ENCODE measurements around the gene ZPLD1. TPM values are rescaled to one million over a fixed set of nuclear protein-coding genes. Genes with fewer than 3 reads are reported as not detected.

ZPLD1 gene
- total RNA-seq, 1 experiment from 2014 or later = not detected

- no peaks in the 10 kb centered on the region for H3K79me2 ChIP-seq (ENCODE audit: insufficient read depth, low read length)
- no peaks in the 10 kb centered on the region for H3K4me1 ChIP-seq (ENCODE audit: control insufficient read depth in 1 of 2, insufficient read depth in 2 of 2, low read length in 2 of 2)
- intact Hi-C loops (cut with micrococcal nuclease) = no loop called here
- H3K9ac ChIP-seq (ENCODE audit: low read length) = no peak overlapping the region
- no peaks in the 10 kb centered on the region for H3K27me3 ChIP-seq (ENCODE audit: insufficient read depth, low read length)
- H3K4me3 ChIP-seq (replicated peaks in 1 of 2; ENCODE audit: low read depth in 1 of 2, low read length in 2 of 2) = no peak overlapping the region
- ChIA-PET RAD21 (ENCODE audit: low non-redundant PET in 1 of 2, low total read pairs in 2 of 2, uncharacterized antibody in 2 of 2, unreplicated experiment in 2 of 2) (no interaction called here), POLR2A (no interaction called here), CTCF (no interaction called here)
- H3K4me2 ChIP-seq (ENCODE audit: low read length) = no peak overlapping the region
- TF ChIP-seq RAD21 (IDR thresholded peaks at IDR 0.05; ENCODE audit: low read depth) (no peak), SRF (IDR thresholded peaks at IDR 0.05; ENCODE audit: low read depth) (no peak), CEBPB (IDR thresholded peaks at IDR 0.05; ENCODE audit: low read depth) (no peak), FOSL1 (IDR thresholded peaks at IDR 0.05; ENCODE audit: low read depth) (no peak), YY1 (IDR thresholded peaks at IDR 0.05; ENCODE audit: extremely low read depth, insufficient replicate concordance, low read depth, low read length) (no peak), EGR1 (IDR thresholded peaks at IDR 0.05; ENCODE audit: low read depth) (no peak), CTCF (IDR thresholded peaks at IDR 0.05 in 2 of 3, conservative IDR thresholded peaks at IDR 0.05 in 1 of 3; ENCODE audit: borderline replicate concordance in 1 of 3, insufficient read depth in 1 of 3, low read depth in 2 of 3, low read length in 2 of 3) (no peak), MAX (IDR thresholded peaks at IDR 0.05) (no peak), ZFX (IDR thresholded peaks at IDR 0.05) (no peak), CBX3 (IDR thresholded peaks at IDR 0.05; ENCODE audit: low read depth) (no peak), POLR2A (IDR thresholded peaks at IDR 0.05; ENCODE audit: borderline replicate concordance, extremely low read depth, insufficient read depth, insufficient read length) (no peak), ELF1 (IDR thresholded peaks at IDR 0.05; ENCODE audit: borderline replicate concordance, low read depth) (no peak), EZH2phosphoT487 (IDR thresholded peaks at IDR 0.05; ENCODE audit: borderline replicate concordance) (no peak), EZH2 (IDR thresholded peaks at IDR 0.05) (no peak), SIN3A (IDR thresholded peaks at IDR 0.05; ENCODE audit: low read depth) (no peak), ZBTB33 (IDR thresholded peaks at IDR 0.05; ENCODE audit: extremely low read depth, insufficient replicate concordance, low read length) (no peak), SP1 (IDR thresholded peaks at IDR 0.05; ENCODE audit: low read depth) (no peak), ATF3 (IDR thresholded peaks at IDR 0.05) (no peak), JUND (IDR thresholded peaks at IDR 0.05) (no peak)
- no peaks in the 10 kb centered on the region for H3K36me3 ChIP-seq (ENCODE audit: control insufficient read depth in 1 of 2, insufficient read depth in 2 of 2, low read length in 2 of 2)
- no peak overlapping the region for H3K27ac ChIP-seq (ENCODE audit: low read depth, low read length)
- no peaks in the 10 kb centered on the region for H3K9me2 ChIP-seq (ENCODE audit: insufficient read depth)
- no peak for ATAC-seq
- no peak for DNase-seq (ENCODE audit: low read depth, low spot score)
- H4K20me1 ChIP-seq (ENCODE audit: insufficient read depth) = no peaks in the 10 kb centered on the region
- H3K9me3 ChIP-seq (ENCODE audit: control insufficient read depth in 1 of 2, insufficient read depth in 1 of 2, low read depth in 1 of 2, low read length in 2 of 2) = no peaks in the 10 kb centered on the region
- BruUV-seq (replicated peaks) = no TSS peak
- no peak overlapping the region for H2AFZ ChIP-seq (ENCODE audit: low read depth, low read length, poor library complexity, severe bottlenecking)
These were observed 62.8 kb downstream of the ZPLD1 start for GRCh38 chr3:102497571-102497970.

All from HCT116 (cell line).